HUES64 (cell line): Measurements from ENCODE around the gene BICD2.

Experiments
- H3K27ac ChIP-seq: 2 replicates; pipeline ENCODE4 v1.7.0; 2013; ENCODE audit warnings: low read depth, low read length, inconsistent platforms
- H3K27me3 ChIP-seq: 2 replicates; pipeline ENCODE4 v1.6.1; 2013; ENCODE audit warnings: mild to moderate bottlenecking, low read length; ENCODE audit not compliant: insufficient read depth
- H3K36me3 ChIP-seq: 2 replicates; pipeline ENCODE4 v1.6.1; 2013; ENCODE audit warnings: mild to moderate bottlenecking, low read length; ENCODE audit not compliant: insufficient read depth
- H3K4me1 ChIP-seq: 2 replicates; pipeline ENCODE4 v1.6.1; 2013; ENCODE audit warnings: mild to moderate bottlenecking, low read length, moderate library complexity; ENCODE audit not compliant: insufficient read depth
- H3K4me3 ChIP-seq: 2 replicates; pipeline ENCODE4 v1.5.1; 2013; ENCODE audit warnings: mild to moderate bottlenecking, low read length, moderate library complexity
- H3K9ac ChIP-seq: 2 replicates; pipeline ENCODE4 v1.6.1; 2013; ENCODE audit warnings: mild to moderate bottlenecking, low read depth, low read length
- H3K9me3 ChIP-seq: 2 replicates; pipeline ENCODE4 v1.6.1; 2013; ENCODE audit warnings: low read depth, low read length; ENCODE audit not compliant: insufficient read depth
- WGBS: fragments of 150-250, 120-280 bp; methylation state at CpG from one replicate; pipeline ENCODE4 v1.1.7; 2013; ENCODE audit warnings: missing lambda C conversion rate; 5-methylcytosine and 5-hydroxymethylcytosine counted together

The BICD2 gene

DNA sequence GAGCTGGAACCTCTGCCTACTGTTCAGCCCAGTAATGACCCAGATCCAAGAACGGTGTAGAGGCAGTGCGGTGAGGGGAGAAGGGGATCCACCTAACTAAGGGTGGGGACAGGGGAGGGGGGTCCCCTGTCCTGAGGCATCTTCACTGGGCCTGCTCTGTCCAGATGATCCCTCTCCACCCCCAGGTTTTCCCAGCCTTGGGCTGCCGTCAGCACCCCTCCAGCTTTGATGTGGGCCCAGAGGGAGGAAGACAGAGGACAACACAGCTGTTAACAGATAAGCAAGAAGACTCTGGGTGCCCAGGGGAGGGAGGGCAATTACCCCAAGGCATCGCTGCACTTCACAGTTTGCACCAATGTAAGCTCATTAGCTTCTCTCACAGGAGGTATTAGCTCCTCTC lies 19.3 kb downstream of the BICD2 start:
- Histone ChIP-seq H3K27me3 (no peaks in the 10 kb centered on the region), H3K36me3 (no peaks in the 10 kb centered on the region), H3K4me3 (no peak overlapping the region), H3K4me1 (peaks cover 15% of the 10 kb centered on the region), H3K27ac (no peak overlapping the region), H3K9me3 (no peaks in the 10 kb centered on the region), H3K9ac (no peak overlapping the region)
- WGBS = 92% methylated on average over 4 of the region's 4 CpGs

DNA sequence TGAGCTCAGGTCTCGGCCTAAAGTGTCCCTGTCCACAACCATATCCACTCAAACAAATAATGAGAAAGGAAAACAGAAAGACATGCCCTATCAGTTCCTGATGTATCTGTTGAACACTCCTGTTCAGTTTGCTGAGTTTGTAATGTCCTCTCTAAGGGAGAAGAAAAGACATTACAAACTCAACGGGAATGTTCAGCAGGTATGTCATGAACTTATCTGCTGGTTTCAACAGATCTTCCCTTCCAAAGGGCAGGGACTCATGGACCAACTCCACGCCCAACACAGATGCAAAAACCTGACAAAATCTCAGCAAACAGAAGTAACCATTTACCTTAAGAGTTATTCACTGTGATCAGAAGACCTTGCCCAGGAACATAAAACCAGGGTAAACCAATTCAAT lies 23.7 kb downstream of the BICD2 start:
- Histone ChIP-seq H3K36me3 (no peaks in the 10 kb centered on the region), H3K27me3 (no peaks in the 10 kb centered on the region), H3K9ac (no peak overlapping the region), H3K4me3 (no peak overlapping the region), H3K9me3 (no peaks in the 10 kb centered on the region), H3K4me1 (peaks cover 13% of the 10 kb centered on the region), H3K27ac (no peak overlapping the region)
- WGBS = 85% methylated on average over 3 of the region's 3 CpGs

DNA sequence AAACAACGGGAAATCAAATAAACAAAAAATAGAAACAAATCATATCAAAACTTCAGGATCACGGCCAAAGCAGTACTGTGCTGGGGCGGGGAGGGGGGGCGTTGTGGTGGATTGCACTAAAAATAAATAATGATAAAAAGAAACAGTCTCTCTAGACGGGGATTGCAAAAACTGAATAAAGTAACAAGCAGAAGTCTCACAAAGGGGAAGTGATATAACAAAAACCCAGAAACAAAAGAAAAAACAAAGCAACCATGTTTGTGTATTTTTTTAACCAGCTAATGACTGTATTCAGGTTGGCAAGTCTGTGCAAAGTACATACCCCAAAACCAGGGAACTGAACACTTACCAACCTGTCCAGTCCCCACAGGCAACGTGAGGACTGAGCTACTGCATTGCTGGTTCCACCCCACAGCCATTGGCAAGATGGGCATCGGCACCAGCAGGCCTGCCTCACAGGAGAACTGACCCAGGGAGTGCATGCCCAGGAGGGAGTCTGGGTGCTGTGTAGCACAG lies 24.1 kb downstream of the BICD2 start:
- 84% methylated on average over 3 of the region's 7 CpGs for WGBS
- Histone ChIP-seq H3K9ac (no peak overlapping the region), H3K9me3 (no peaks in the 10 kb centered on the region), H3K36me3 (no peaks in the 10 kb centered on the region), H3K4me3 (no peak overlapping the region), H3K27me3 (no peaks in the 10 kb centered on the region), H3K27ac (no peak overlapping the region), H3K4me1 (peaks cover 9% of the 10 kb centered on the region)

DNA sequence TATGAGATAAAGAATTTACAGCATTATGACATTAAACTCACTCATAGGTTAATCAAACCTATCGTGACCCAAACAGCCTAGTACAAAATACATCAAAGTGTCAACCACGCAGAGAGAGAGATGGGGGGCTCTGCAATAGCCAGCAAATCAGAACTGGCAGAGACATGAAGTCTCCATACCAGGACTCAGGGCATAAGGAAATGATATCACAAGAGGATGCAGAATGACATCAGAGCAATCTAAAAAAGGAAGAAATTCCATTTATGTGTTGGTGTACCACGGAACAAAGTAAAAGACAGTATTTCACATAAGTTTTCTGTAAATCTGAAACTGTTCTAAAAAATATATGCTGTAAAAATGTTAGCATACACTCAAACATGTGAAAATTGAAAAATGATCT lies 24.6 kb downstream of the BICD2 start:
- WGBS = 98% methylated on average over 3 of the region's 3 CpGs
- Histone ChIP-seq H3K27me3 (no peaks in the 10 kb centered on the region), H3K9ac (no peak overlapping the region), H3K4me1 (peaks cover 5% of the 10 kb centered on the region), H3K9me3 (no peaks in the 10 kb centered on the region), H3K4me3 (no peak overlapping the region), H3K27ac (no peak overlapping the region), H3K36me3 (no peaks in the 10 kb centered on the region)

DNA sequence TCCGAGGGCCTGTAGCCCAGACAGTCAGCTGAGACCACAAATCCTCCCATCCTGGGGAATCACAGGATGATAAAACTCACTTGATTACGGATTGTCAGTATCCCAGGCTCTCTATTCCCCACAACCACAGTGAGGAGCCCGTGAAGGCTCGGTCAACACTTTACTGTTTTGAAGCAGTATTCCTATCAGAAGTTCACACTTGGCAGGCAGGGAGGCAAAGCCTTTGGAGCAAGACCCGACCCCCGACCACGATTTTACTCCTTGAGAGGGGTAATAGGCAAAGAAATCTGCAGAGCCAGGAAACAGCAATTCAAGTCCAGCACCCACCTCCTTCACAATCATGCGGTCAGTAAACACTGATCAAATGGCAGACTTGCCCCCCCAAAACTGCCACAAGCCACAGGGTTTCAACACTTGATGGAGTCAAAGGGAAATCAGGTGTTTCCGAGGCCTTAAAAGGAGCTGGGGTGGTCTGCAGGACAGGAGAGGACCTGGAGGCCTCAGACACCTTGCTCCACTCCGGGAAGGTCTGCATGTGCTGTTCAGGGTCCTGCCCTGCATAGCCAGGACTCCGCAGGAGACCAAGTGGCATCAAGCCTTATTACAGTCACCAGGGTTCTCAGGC lies 25.2 kb downstream of the BICD2 start:
- H3K4me3 ChIP-seq = no peak overlapping the region
- 95% methylated on average over 11 of the region's 11 CpGs for WGBS
- no peak overlapping the region; the same call in 1 of the 2 replicates for H3K9ac ChIP-seq

DNA sequence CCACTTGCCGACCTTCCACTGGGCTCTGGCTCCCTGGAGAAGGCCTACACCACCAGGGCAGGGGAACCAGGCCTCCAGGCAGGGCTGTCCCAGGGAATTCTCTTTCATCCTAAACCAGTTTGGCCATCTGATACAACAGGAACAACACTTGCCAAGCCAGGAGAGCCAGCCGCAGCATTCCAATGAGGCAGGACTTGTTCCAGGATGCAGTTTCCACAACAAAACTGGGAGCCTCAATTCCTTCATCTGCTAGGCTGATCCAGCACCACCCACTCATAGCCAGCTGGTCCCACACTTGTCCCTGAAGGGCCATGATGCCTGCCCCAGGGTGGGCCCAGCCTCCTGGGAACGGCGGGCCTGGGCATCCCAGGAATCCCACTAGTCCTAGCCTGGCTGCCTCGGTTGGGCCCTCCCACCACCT lies 26.0 kb downstream of the BICD2 start:
- WGBS = 92% methylated on average over 5 of the region's 5 CpGs
- Histone ChIP-seq H3K4me3 (no peak overlapping the region), H3K4me1 (peaks cover 5% of the 10 kb centered on the region), H3K27me3 (no peaks in the 10 kb centered on the region), H3K9me3 (no peaks in the 10 kb centered on the region), H3K27ac (no peak overlapping the region), H3K9ac (no peak overlapping the region), H3K36me3 (no peaks in the 10 kb centered on the region)

More for the DNA sequence above, 25.2 kb downstream of the BICD2 start:
- Histone ChIP-seq H3K36me3 (no peaks in the 10 kb centered on the region), H3K27me3 (no peaks in the 10 kb centered on the region), H3K27ac (no peak overlapping the region), H3K4me1 (peaks cover 5% of the 10 kb centered on the region), H3K9me3 (no peaks in the 10 kb centered on the region)

DNA sequence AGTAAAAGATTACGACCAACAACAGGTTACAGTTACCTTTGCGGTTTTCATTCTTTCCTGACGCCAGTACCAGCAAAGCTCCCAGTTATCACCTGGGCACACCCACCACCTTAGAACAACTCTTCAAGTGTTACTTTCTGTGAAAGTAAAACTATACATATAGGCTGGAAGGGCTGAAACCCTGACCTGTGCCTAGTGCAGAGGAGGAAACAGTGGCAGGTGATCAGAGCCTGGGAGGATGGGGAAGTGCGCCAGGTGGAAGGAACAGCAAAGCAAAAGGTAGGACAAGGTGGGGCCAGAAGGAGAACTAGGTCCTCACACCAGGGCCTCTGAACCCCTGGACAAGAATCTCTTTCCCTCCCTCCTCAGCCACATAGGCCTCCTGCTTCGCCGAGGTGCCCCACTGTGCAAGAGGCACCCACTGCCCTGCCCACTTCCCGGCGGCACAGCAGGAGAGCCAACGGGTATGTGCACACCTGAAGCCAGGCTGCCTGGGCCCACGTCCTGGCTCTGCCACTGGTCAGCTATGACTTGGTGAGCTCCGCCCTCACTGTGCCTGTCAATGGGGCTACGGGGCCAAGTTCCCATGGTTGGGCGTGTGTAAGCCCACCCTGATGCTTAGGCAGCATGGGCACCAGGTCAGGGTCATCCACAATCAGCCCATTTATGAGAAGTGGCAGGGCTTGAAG lies 26.9 kb downstream of the BICD2 start:
- no peaks in the 10 kb centered on the region for H3K27me3 ChIP-seq
- no peaks in the 10 kb centered on the region for H3K9me3 ChIP-seq
- no peak overlapping the region for H3K9ac ChIP-seq
- H3K36me3 ChIP-seq = no peaks in the 10 kb centered on the region
- H3K4me1 ChIP-seq = peaks cover 5% of the 10 kb centered on the region
- H3K4me3 ChIP-seq = no peak overlapping the region
- WGBS = 93% methylated on average over 13 of the region's 13 CpGs
- H3K27ac ChIP-seq = no peak overlapping the region

DNA sequence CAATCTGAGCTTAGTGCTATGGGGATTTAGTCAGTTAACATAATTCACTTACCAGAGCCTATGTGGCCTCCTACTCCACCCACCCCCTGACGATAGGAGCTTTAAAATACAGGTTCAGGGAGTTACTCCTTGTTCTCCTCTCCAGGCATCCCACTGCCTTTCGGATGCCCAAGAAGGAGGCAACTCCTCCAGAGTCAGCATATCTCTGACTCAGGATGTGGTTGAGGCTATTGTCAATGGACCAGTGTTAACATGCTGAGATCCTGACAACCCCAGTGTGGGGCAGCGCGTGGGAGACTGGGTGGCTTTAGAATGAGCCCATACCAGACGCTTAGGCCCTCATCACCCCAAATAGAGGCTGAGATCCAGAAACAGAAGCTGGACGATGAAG lies 27.4 kb downstream of the BICD2 start:
- Histone ChIP-seq H3K9me3 (no peaks in the 10 kb centered on the region), H3K36me3 (no peaks in the 10 kb centered on the region), H3K4me3 (no peak overlapping the region), H3K4me1 (peaks cover 5% of the 10 kb centered on the region), H3K9ac (no peak overlapping the region), H3K27me3 (no peaks in the 10 kb centered on the region), H3K27ac (no peak overlapping the region)
- 75% methylated on average over 6 of the region's 6 CpGs for WGBS

DNA sequence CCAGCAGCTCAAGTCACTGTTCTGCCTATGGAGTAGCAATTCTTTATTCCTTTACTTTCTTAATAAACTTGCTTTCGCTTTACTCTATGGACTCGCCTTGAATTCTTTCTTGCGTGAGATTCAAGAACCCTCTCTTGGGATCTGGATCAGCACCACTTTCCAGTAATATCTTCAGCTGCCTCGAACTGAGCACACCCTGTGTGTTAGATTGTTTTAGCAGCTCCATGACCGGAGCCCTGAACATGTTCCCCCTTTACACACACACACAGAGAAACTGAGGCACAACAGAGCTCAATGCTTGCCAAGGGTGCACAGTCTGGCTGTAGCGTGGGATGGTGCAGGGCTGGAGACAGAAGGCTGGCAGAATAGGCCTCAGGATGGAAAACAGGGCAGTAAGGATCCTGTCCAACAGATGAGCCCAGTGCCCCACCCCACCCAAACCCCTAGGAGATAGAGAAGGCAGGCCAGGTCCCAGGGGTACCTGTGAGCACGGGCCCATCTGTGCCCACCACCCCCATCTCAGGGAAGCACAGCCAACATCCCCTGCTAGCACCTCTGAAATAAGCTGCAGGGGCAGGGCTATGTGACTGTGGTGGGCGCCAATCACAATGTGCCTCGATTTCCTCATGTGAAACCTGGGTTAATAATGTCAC lies 27.9 kb downstream of the BICD2 start:
- WGBS = 94% methylated on average over 9 of the region's 9 CpGs
- Histone ChIP-seq H3K9ac (no peak overlapping the region), H3K4me1 (peaks cover 5% of the 10 kb centered on the region), H3K27me3 (no peaks in the 10 kb centered on the region), H3K27ac (no peak overlapping the region), H3K36me3 (no peaks in the 10 kb centered on the region), H3K4me3 (no peak overlapping the region), H3K9me3 (no peaks in the 10 kb centered on the region)

DNA sequence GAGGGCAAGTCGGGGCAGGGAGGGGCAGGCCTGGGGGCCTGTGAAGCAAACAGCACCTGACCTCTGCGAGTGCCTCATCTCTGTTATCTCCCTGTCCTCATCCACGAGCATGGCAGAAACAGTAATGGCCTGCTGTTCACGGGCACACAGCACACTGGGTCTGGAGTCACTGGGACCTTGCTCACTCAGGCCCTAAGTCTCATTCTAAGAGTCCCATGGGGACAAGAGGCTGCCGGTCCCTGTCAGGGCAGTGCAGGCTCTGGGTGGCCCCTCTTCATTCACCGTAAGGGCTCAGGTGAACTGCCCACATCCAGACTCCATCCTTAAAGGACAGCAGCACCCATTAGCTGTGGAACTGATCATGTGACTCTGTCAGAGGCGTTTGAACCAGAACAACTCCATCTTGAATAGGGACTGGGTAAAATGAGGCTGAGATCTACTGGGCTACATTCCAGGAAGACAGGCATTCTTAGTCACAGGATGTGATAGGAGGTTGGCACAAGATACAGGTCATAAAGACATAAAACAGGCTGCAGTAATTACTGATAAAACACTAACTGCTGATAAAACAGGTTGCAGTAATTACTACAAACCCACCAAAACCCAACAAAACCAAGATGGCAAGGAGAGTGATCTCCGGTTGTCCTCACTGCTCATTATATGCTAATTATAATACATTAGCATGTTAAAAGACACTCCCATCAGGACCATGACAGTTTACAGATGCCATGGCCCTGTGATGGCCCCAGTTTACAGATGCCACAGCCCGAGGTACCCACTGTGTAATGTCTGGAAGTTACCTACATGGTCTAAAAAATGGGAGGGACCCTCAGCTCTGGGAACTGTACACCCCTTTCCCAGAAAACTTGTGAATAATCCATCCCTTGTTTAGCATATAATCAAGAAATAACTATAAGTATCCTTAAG lies 28.7 kb downstream of the BICD2 start:
- Histone ChIP-seq H3K27me3 (no peaks in the 10 kb centered on the region), H3K36me3 (no peaks in the 10 kb centered on the region), H3K9ac (no peak overlapping the region), H3K4me3 (no peak overlapping the region), H3K27ac (no peak overlapping the region), H3K4me1 (peaks cover 5% of the 10 kb centered on the region), H3K9me3 (no peaks in the 10 kb centered on the region)
- WGBS = 88% methylated on average over 8 of the region's 9 CpGs
